ENCODE results near the gene POLD4.
A peak's percentile ranks its signal among the peaks of the same experiment; 100 is the strongest.

DNA sequence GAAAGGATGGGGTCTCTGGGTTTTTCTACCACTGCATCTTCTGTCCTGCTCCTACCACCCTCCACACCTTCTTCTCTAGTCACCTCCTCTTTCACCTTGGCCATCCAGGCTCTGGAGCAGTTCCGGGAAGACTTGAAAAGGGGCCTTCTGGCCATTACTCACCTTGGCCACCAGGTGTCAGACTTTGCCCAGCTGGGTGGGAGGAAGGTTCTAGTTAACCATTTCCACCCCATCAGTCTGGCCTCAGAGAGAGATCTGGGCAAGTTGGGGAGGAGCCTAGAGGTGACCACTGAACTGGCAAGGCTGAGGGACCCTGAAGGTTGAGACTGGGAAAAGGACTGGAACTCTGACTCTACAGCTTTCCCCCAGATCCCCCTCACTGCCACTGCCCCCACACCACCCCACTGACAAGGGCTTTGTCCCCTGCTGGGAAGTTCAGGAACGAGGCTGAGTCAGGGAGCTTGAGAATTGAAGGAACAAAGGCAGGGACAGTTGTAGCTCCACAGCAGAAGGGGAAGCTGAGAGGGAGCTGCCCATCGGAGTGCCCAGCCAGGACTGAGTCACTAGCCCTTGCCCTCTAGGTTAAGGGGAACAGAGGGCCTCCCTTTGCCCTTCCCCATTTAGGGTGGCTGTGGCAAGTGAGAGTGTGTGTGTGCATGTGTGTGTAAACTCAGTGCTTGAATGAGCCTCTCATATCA is 3.7 kb upstream of the POLD4 start:
- no peak for TF ChIP-seq POLR2A (IDR thresholded peaks at IDR 0.05)
- TF ChIP-seq EP300 (IDR thresholded peaks at IDR 0.05), result no peak
- TF ChIP-seq, protein P1, sequence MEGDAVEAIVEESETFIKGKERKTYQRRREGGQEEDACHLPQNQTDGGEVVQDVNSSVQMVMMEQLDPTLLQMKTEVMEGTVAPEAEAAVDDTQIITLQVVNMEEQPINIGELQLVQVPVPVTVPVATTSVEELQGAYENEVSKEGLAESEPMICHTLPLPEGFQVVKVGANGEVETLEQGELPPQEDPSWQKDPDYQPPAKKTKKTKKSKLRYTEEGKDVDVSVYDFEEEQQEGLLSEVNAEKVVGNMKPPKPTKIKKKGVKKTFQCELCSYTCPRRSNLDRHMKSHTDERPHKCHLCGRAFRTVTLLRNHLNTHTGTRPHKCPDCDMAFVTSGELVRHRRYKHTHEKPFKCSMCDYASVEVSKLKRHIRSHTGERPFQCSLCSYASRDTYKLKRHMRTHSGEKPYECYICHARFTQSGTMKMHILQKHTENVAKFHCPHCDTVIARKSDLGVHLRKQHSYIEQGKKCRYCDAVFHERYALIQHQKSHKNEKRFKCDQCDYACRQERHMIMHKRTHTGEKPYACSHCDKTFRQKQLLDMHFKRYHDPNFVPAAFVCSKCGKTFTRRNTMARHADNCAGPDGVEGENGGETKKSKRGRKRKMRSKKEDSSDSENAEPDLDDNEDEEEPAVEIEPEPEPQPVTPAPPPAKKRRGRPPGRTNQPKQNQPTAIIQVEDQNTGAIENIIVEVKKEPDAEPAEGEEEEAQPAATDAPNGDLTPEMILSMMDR (IDR thresholded peaks at IDR 0.05), result peak; percentile 91 to 99 (median 94)
- peak in 1 of 4 donors; percentile 47 for TF ChIP-seq POLR2AphosphoS5 (IDR thresholded peaks at IDR 0.05)
